ENCODE data around the gene NOXO1.

- TF ChIP-seq, protein P1, sequence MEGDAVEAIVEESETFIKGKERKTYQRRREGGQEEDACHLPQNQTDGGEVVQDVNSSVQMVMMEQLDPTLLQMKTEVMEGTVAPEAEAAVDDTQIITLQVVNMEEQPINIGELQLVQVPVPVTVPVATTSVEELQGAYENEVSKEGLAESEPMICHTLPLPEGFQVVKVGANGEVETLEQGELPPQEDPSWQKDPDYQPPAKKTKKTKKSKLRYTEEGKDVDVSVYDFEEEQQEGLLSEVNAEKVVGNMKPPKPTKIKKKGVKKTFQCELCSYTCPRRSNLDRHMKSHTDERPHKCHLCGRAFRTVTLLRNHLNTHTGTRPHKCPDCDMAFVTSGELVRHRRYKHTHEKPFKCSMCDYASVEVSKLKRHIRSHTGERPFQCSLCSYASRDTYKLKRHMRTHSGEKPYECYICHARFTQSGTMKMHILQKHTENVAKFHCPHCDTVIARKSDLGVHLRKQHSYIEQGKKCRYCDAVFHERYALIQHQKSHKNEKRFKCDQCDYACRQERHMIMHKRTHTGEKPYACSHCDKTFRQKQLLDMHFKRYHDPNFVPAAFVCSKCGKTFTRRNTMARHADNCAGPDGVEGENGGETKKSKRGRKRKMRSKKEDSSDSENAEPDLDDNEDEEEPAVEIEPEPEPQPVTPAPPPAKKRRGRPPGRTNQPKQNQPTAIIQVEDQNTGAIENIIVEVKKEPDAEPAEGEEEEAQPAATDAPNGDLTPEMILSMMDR (IDR thresholded peaks at IDR 0.05; ENCODE audit: extremely low read depth in 1 of 2, insufficient read depth in 1 of 2, low read depth in 1 of 2, low read length in 2 of 2): no peak
- no peak for TF ChIP-seq EZH2 (IDR thresholded peaks at IDR 0.05; ENCODE audit: borderline replicate concordance, low read depth, low read length, severe bottlenecking)
- no peak for TF ChIP-seq POLR2A (IDR thresholded peaks at IDR 0.05; ENCODE audit: low read depth, low read length)
- no peak for TF ChIP-seq POLR2AphosphoS5 (IDR thresholded peaks at IDR 0.05; ENCODE audit: insufficient read depth, low read depth, low read length)
- no peak for TF ChIP-seq JUN (IDR thresholded peaks at IDR 0.05; ENCODE audit: borderline replicate concordance, insufficient read depth, insufficient read length, low read depth)
- no peak for TF ChIP-seq GATA2 (IDR thresholded peaks at IDR 0.05; ENCODE audit: insufficient read depth, insufficient read length, low read depth, low read length)
- TF ChIP-seq FOS (IDR thresholded peaks at IDR 0.05; ENCODE audit: borderline replicate concordance, insufficient read depth, low read length): no peak
- TF ChIP-seq MAX (IDR thresholded peaks at IDR 0.05; ENCODE audit: insufficient read depth, insufficient read length): no peak
- no peak for TF ChIP-seq MYC (IDR thresholded peaks at IDR 0.05; ENCODE audit: low read depth, low read length)
Measured at GRCh38 chr16:2015947-2016208, 34.6 kb upstream of the NOXO1 start.

All from endothelial cell of umbilical vein (primary cell).